Smooth muscle cell (in vitro differentiated cells): Measurements from ENCODE around the gene VAV3. TPM values are rescaled to one million over a fixed set of nuclear protein-coding genes. Genes with fewer than 3 reads are reported as not detected.

Source experiments
- DNase-seq: peaks from one replicate; lab custom pipeline; 2025; ENCODE audit not compliant: unreplicated experiment; lab: John Stamatoyannopoulos, UW
- H2AFZ ChIP-seq: fragments of 200-600 bp; sonication (generic); 2 replicates; pipeline ENCODE4 v1.6.0; 2016; ENCODE audit warnings: antibody characterized with exemption, low read depth, mild to moderate bottlenecking
- H3F3A ChIP-seq: fragments of 200-600 bp; sonication (generic); 2 replicates; pipeline ENCODE4 v1.6.0; 2017; ENCODE audit warnings: antibody characterized with exemption, low read depth
- H3K27ac ChIP-seq: fragments of 200-600 bp; sonication (generic); 2 replicates; pipeline ENCODE4 v1.5.1; 2016; ENCODE audit warnings: low read depth, mild to moderate bottlenecking
- H3K27me3 ChIP-seq: fragments of 200-600 bp; sonication (generic); 2 replicates; pipeline ENCODE4 v1.6.1; 2016; ENCODE audit warnings: low read depth, mild to moderate bottlenecking
- H3K36me3 ChIP-seq: fragments of 200-600 bp; sonication (generic); 2 replicates; pipeline ENCODE4 v1.5.1; 2016; ENCODE audit warnings: low read depth
- H3K4me1 ChIP-seq: fragments of 200-600 bp; sonication (generic); 2 replicates; pipeline ENCODE4 v1.5.1; 2016; ENCODE audit warnings: low read depth
- H3K4me2 ChIP-seq: fragments of 200-600 bp; sonication (generic); 2 replicates; pipeline ENCODE4 v1.6.0; 2016; ENCODE audit warnings: mild to moderate bottlenecking
- H3K4me3 ChIP-seq: fragments of 200-600 bp; sonication (generic); 2 replicates; pipeline ENCODE4 v1.5.1; 2016; ENCODE audit warnings: mild to moderate bottlenecking
- H3K79me2 ChIP-seq: fragments of 200-600 bp; sonication (generic); 2 replicates; pipeline ENCODE4 v1.6.0; 2016; ENCODE audit warnings: low read depth, mild to moderate bottlenecking
- H3K9ac ChIP-seq: fragments of 200-600 bp; sonication (generic); 2 replicates; pipeline ENCODE4 v1.6.0; 2016; ENCODE audit warnings: low read depth
- H3K9me3 ChIP-seq: fragments of 200-600 bp; sonication (generic); replicated peaks from 2 replicates; pipeline ENCODE4 v1.5.1; 2016; ENCODE audit warnings: low read depth
- H4K20me1 ChIP-seq: fragments of 200-600 bp; sonication (generic); 2 replicates; pipeline ENCODE4 v1.6.0; 2016; ENCODE audit warnings: low read depth
- CTCF ChIP-seq: fragments of 200-600 bp; sonication (generic); IDR thresholded peaks from 2 replicates; pipeline ENCODE4 v1.5.1; 2017; ENCODE audit warnings: borderline replicate concordance, mild to moderate bottlenecking, antibody characterized with exemption; ENCODE audit not compliant: insufficient read depth, poor library complexity, severe bottlenecking
- WGBS: methylation state at CpG from one replicate; pipeline ENCODE4 v1.1.7; 2016; ENCODE audit warnings: low lambda C conversion rate; 5-methylcytosine and 5-hydroxymethylcytosine counted together
- polyA plus RNA-seq: library from polyadenylated mRNA; unstranded; fragments of >200 nt; fragmentation: Nextera tagmentation; extraction: Ambion mirVana; gene quantifications from 2 replicates; pipeline ENCODE4 v1.2.1, GENCODE V29; 2016
- total RNA-seq: library from RNA; depleted of rRNA; stranded (reverse); fragments of >200 nt; gene quantifications from 2 replicates; pipeline ENCODE4 v1.2.3, GENCODE V29; 2014

VAV3 gene
- total and polyA plus RNA-seq, 2 experiments from 2014 or later = 0.62 to 10.1 TPM

GRCh38 chr1:107545056-107545577 lies 419.9 kb downstream of the VAV3 start:
- no peaks in the 10 kb centered on the region for H3F3A ChIP-seq
- no peaks in the 10 kb centered on the region for H3K36me3 ChIP-seq
- no peak for DNase-seq
- H3K79me2 ChIP-seq = no peaks in the 10 kb centered on the region
- no peak for TF ChIP-seq CTCF
- no peak overlapping the region for H3K27ac ChIP-seq
- H3K4me2 ChIP-seq = no peak overlapping the region
- no peaks in the 10 kb centered on the region for H3K4me1 ChIP-seq
- 52% methylated on average over 2 of the region's 2 CpGs for WGBS
- no peak overlapping the region for H3K4me3 ChIP-seq
- no peaks in the 10 kb centered on the region for H3K27me3 ChIP-seq
- no peak overlapping the region for H2AFZ ChIP-seq
- H3K9ac ChIP-seq = no peak overlapping the region
- no peaks in the 10 kb centered on the region for H3K9me3 ChIP-seq
- no peaks in the 10 kb centered on the region for H4K20me1 ChIP-seq

- H3K27me3 ChIP-seq = no peaks in the 10 kb centered on the region
- no peaks in the 10 kb centered on the region for H3F3A ChIP-seq
- no peak overlapping the region for H3K4me2 ChIP-seq
- H3K4me1 ChIP-seq = no peaks in the 10 kb centered on the region
- no peak overlapping the region for H3K4me3 ChIP-seq
- DNase-seq = no peak
- TF ChIP-seq CTCF = no peak
- no peaks in the 10 kb centered on the region for H3K9me3 ChIP-seq
- H3K79me2 ChIP-seq = no peaks in the 10 kb centered on the region
- H4K20me1 ChIP-seq = no peaks in the 10 kb centered on the region
- H3K27ac ChIP-seq = no peak overlapping the region
- no peak overlapping the region for H2AFZ ChIP-seq
- WGBS = 71% methylated on average over 4 of the region's 4 CpGs
- no peak overlapping the region for H3K9ac ChIP-seq
- H3K36me3 ChIP-seq = no peaks in the 10 kb centered on the region
Measured at GRCh38 chr1:107544285-107544684, 420.7 kb downstream of the VAV3 start.

- Histone ChIP-seq H3K4me1 (no peaks in the 10 kb centered on the region), H3F3A (no peaks in the 10 kb centered on the region), H3K4me3 (no peak overlapping the region), H2AFZ (no peak overlapping the region), H3K36me3 (no peaks in the 10 kb centered on the region), H3K9ac (no peak overlapping the region), H3K4me2 (no peak overlapping the region), H3K79me2 (no peaks in the 10 kb centered on the region), H4K20me1 (no peaks in the 10 kb centered on the region), H3K27me3 (no peaks in the 10 kb centered on the region), H3K9me3 (no peaks in the 10 kb centered on the region), H3K27ac (no peak overlapping the region)
- 87% methylated on average over 2 of the region's 2 CpGs for WGBS
- DNase-seq = no peak
- TF ChIP-seq CTCF = no peak
Measured at GRCh38 chr1:107541412-107541811, 423.6 kb downstream of the VAV3 start.

- no peak overlapping the region for H3K9ac ChIP-seq
- H4K20me1 ChIP-seq = no peaks in the 10 kb centered on the region
- DNase-seq = no peak
- H3K4me1 ChIP-seq = no peaks in the 10 kb centered on the region
- no peaks in the 10 kb centered on the region for H3K9me3 ChIP-seq
- H3K36me3 ChIP-seq = no peaks in the 10 kb centered on the region
- no peak overlapping the region for H3K27ac ChIP-seq
- H2AFZ ChIP-seq = no peak overlapping the region
- H3K79me2 ChIP-seq = no peaks in the 10 kb centered on the region
- TF ChIP-seq CTCF = no peak
- H3F3A ChIP-seq = no peaks in the 10 kb centered on the region
- WGBS = 91% methylated on average over 5 of the region's 5 CpGs
- no peaks in the 10 kb centered on the region for H3K27me3 ChIP-seq
- H3K4me2 ChIP-seq = no peak overlapping the region
- no peak overlapping the region for H3K4me3 ChIP-seq
Measured at GRCh38 chr1:107538502-107538901, 426.5 kb downstream of the VAV3 start.
